Stromal cell of bone marrow (primary cell): ENCODE measurements around the gene USP32.

ENCODE experiments used
- DNase-seq: peaks from one replicate; pipeline ENCODE4 v3.0.0-alpha.2; 2012; ENCODE audit warnings: low read depth

The USP32 gene

DNA sequence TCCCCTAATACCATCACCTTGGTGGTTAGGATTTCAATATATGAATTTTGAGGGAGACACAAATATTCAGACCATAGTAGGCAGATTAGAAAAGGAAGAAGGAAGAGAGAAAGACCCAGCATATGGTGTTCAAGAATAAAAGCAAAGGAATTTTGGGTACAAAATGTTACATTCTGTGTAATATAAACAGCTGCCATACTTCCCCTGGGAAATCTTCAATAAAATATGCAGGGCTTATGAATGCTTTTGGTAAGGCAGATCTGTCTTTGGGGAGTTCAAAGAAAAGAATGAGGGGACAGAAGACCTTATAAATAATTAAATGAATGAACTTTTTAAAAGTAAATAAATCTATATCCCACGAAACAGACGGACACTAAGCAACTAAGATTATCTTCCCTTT, 91.9 kb downstream of the USP32 start:
- DNase-seq: no peak

DNA sequence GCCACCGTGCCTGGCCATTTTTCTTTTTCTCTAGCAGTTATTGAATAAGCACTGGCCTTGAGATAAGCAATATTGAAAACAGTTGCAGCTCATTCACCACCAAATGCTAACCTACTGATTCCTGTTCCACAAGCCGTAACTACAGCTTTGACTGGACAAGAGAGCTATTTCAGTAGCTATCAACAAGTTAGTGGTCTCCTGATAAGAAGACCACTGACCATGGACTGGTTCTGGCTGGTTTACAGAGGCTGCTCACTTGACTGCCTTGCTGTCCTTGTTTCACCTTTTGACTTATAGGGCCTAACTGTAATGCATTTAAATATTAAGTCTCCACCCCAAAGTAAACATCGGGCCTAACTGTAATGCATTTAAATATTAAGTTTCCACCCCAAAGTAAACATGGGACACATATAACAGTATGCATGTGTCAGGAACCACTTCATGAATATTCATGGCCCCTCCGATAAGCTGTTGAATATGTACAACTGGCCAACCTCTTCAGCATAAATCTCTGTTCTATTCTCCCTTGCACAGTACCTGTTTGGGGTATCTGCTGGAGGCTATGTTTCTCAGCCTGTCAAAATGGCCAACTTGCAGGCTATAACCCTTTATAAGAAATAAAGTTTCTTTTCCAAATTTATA, 94.1 kb downstream of the USP32 start:
- DNase-seq: no peak

DNA sequence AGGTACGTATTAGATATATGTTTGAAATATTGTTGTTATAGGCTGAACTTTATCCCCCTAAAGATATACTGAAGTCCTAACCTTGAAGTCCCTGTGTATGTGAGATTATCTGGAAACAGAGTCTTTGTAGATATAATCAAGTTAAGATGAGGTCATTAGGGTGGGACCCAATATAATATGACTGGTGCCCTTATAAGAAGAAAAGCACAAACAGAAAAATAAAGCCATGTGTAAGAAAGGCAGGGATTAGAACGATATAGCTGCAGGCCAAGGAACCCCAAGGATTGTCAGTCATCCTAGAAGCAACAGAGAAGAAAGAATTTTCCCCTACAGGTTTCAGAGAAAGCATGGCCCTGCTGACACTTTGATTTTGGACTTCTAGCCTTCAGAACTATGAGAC, 95.8 kb downstream of the USP32 start:
- DNase-seq: no peak

DNA sequence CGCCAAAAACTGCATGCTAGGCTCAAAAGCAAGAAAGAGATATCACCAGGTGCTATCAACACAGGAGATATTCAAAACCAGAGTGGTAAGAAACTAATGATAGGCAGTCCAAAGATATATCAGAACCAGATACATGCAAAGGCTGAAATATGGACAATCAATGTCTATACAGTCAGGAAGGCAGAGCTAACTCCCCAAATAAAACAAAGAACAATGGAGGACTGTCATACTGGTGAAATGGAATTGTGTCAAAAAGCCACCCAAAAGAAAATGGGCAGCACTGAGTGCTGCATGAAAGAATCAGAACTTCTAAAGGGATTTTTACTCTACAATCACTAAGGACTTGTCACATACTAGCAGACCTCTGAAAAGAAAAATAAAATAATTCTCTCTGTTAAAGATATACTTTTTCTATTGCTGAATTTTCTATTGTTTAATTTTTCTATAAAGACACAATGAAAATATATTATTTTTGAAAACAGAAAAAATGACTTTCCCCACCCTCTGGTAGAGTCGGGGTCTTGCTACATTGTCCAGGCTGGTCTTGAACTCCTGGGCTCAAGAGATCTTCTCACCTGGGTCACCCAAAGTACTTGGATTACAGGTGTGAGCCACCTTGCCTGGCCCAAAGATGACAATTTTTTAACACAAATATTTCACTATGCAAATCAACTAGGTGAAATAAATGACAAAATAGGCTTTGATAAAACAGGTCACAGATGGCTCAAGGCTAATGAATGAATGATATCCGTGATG, 98.2 kb downstream of the USP32 start:
- DNase-seq: no peak

DNA sequence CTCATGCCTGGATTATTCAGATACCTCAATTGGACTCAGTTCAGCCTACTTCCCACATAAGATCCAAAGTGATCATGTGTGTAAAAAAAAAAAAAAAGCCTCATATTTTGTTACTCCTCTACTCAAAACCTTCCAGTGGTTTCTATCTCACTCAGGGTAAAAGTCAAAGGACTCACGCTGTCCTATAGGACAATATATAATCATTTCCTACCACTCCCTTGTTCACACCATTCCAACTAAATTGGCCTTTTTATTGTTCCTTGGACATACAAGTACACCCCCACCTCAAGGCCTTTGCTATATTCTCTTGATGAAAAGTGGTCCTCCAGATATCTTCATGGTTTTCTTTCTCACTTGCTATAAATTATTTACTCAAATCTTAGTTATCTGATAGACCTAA, 99.2 kb downstream of the USP32 start:
- no peak for DNase-seq

DNA sequence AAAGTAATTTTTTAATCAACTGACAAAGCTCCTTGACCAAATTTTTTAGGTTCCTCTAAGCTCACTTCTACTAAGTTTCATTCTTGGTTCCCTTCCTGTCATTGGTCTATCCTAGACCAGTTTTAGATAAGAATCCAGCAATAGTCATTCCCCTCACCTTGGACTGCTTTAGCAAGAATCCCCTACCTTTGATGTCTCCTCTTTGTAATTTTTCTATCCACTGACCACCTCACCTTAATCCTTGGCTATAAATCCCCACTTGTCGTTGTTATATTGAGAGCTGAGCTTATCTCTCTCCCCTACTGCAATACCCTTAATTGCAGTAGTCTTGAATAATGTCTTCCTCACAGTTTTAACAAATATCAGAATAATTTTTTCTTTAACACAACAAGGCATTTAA, 107.2 kb downstream of the USP32 start:
- DNase-seq: no peak

DNA sequence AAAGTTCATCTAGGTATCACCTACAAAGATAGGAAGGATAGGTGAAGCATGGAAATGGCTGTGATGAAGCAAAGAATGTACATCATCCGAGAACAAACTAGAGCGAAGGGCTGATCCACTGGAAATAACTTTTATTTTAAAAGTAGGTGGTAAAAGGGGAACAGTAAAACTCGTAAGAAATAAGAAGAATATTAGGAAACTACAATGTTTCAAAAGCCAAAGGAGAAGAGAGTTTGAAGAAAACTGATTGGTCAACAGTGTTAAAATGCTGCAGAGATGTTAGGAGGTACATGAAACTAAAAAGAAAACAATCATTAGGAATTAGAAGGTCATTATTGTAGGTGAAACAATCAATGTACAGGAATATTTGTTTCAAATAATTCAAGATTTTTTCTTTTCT, 108.1 kb downstream of the USP32 start:
- DNase-seq: no peak

DNA sequence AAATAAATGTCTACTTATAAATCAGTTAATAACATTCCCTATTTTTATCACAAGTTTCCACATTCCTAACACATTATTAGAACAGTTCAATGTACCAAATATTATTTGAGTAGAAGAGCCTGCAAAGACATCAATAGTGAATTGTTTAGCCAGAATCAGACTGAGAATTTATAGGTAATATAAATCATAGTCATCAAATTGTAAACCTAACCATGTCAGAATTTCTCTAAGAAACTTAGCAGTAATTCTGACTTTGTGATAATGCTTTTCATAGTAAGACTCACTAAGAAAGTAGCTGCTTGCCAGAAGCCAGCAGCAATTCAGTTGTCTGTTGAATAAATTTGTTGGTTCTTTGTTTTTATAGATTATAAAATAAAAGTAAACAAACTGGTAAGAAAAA, 111.3 kb downstream of the USP32 start:
- DNase-seq: no peak

DNA sequence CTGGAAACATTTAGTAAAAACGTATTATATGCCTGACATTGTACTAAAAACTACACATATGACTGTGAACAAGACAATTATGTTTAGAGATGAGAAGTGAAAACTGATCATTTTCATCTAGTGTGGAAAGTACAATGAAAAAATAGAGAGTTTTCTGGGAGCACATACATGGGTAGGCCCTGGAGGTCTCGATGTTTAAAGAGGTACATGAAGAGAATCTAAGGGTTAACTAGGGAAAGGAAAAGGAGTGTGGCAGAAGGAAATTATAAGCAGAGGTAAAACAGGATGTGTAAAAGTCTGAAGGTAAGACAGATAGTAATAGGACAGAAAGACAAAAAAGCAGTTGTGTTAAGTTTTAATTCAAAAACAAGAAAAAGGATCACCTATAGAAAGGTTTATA, 113.7 kb downstream of the USP32 start:
- DNase-seq: no peak

DNA sequence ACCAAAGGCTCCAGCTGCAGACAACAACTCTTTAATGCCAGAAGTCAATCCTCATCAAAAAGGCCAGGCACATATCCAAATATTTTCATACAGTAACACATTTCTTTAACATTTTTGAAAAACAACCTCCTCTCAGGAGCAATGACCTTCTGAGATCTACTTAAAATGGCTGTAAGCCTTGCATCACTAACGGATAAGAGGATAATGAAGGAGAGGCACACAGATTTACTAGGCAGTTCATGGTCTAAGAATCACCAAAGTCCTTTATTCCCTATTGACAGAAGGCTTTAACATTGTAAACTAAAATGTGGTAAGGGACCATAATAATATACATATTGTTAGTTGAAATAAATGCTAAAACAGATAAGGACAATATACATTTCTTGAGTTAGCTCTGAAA, 114.7 kb downstream of the USP32 start:
- no peak for DNase-seq

DNA sequence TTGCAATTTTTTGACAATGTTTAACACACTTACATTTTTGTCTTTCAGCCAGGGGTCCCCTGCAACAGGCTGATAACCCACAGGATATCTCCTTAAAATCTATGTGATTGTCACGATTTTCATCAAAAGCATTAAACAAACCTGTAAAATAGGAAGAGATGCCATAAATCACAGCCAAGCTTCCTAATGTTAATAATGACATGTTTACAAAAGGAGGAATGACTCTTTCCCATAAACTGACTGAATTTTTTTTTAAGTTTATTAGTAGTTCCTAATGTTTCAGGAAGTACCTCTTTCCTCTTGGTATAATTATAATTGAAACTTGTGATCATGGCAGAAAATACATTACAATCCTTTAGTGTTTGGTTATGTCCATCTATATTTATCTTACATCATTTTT, 122.5 kb downstream of the USP32 start:
- no peak for DNase-seq

DNA sequence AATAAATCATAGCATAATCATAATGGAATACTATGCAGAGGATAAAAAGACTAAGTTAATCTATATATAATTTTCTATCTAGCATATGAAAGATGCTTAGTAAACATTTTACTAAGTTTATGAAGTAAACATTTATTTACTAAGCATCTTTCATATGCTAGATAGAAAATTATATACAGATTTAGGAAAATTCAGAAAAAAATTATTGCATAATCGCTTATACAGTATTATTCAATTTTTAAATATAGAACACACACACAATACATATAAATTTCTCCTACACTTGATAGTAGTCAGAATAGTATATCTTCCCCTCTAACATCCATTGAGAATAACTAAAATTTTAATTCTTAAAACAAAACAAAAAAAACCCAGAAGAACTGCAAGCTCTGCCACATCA, 131.4 kb downstream of the USP32 start:
- DNase-seq: no peak

DNA sequence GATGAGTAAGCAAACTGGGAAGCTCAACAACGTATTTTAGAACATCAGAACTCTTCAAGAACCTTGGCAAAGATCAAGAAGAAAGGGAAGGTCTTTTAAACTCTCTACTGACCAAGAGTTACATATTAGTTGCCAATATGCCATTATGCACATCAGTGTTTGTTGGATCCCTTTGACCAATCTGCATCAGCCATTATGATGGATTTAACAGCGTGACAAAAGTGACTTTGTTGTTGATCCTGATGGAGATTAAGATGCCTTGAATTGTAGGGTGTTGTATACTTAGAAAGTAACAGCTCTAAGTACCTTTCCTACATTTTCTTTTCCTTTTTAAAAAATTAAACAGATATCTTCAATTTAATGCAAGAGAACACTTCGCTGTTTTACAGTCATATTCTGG, 133.6 kb downstream of the USP32 start:
- no peak for DNase-seq

DNA sequence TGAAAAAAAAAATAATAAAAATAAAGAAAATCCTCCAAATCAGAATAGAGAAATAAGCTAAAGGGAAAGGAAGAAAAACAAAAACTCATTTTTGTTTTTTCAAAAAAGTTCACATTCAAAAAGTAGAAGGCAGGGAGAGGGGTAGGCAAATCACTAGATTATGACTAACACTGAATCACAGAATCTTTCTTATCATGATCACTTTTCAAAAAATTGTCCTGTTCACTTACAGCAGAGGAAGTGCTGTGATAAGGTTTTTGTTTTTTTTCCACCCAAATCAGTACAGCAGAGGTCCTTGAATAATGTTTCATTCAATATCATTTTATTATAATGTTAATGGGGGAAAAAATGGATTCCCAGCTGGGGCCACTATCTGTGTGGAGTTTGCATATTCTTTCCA, 135.8 kb downstream of the USP32 start:
- no peak for DNase-seq

DNA sequence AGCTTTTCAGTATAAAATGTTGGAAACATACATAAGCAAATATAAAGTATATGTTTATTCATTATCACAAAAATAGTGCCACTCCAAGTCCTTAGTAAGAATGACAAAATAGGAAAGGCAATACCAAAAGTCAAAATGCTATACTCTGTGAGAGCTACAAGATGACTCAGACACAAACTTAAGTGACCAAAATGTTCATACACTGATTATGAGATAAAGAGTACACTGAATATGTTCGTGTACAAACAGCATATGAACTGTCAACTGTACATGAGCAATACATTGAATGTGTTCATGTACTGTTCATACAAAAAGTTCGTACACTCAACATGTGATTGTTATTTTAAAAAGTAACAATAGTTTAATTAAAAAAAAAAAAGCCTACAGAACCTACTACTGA, 138.9 kb downstream of the USP32 start:
- no peak for DNase-seq

DNA sequence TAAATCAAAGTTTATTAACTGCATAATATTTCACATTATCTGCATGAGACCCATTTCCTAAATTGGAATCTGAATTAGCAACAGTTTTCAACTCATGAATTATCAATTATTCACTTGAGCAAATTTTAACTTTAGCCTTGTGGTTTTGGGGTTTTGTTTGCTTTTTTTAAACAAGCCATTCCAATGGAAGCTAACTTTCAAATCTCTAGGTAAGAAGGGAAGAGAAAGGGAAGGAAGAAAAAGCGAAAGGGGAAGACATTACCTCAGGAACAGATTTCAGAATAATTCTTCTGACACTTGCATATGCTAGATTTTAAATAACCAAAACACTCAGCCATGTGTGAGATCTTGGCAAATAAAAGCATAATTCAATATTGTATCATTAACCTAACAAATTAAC, 139.5 kb downstream of the USP32 start:
- DNase-seq: no peak

DNA sequence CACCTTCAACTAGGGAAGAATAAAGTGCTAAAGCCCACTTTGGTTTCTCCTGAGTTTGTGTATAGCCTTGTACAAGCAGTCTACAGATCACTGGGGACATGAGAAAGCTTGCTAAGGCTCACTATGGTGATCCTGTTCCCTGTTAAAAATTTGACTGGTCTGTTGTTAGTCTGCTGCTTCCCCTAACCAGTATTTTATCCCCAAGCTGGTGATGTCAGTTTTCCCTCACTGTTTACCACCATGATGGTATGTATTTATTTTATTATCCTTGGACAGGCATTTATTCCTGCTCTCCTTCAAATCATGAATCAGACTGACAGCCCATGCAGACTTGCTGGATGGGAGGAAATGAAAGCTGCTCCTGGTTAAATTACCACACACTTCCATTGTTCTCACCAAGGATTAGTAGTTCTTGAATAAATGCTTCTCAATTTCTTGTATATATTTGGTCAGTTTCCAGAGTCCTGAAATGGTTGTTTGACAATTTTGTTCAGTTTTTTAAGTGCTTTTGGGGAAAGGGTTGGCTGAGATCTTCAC, 142.6 kb downstream of the USP32 start:
- DNase-seq: no peak

DNA sequence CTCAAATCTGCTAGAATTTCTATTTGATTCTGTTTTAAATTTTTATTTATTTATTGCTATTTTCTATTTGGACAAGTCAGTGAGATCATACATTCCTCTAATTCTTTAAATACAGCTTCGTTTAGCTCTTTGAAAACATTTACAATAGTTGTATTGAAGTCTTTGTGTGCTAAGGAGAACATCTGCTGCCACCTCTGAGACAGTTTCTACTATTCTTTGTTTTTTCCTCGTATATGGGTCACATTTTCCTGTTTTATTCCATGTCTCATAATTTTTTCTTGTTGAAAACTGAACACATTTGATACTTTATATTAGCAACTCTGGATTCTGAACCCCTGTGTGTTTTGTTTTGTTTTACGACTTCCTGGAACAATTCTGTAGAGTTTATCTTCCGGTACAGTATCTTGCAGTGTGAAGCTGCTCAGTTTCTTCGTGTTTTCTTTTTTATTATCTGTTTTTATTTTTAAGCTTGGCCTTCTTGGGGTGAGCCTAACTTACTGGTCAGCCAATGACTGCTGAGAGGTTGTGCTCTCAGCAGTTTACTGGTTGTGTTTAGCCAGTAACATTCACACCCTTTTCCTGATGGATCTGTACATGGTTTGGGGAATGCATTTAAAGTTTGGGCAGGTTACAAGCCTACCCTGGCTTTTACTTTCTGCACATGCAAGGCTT, 143.2 kb downstream of the USP32 start:
- DNase-seq: no peak

DNA sequence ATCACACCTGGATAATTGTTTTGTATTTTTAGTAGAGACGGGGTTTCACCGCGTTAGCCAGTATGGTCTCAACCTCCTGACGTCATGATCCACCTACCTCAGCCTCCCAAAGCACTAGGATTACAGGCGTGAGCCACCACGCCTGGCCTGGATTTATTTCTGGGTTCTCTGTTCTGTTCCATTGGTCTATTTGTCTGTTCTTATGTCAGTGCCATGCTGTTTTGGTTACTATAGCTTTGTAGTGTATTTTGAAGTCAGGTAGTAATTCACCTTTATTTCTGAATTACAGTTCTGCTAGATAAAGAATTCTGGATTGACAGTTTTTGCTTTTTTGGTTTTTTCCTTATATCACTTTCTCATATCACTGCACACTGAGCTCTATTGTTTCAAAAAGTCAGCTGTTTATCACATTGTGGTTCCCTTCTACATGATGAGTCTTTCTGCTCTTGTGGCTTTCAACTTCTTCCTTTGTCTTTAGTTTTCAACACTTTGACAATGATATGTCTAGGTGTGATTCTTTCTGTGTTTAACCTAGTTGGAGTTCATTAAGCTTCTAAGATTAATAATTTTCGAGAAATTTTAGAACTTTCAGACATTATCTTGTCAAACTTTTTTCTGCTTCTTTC, 144.0 kb downstream of the USP32 start:
- no peak for DNase-seq

DNA sequence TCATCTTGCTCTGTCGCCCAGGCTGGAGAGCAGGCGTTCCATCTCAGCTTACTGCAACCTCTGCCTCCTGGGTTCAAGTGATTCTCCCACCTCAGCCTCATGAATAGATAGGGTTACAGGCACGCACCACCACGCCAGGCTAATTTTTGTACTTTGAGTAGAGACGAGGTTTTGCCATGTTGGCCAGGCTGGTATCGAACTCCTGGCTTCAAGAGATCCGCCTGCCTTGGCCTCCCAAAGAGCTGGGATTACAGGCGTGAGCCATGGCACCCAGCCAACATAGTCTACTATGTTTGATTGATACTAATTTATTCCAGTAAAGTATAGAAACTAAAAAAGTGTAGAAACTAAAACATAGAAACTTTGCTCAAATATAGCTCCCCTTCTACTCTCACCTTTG, 147.3 kb downstream of the USP32 start:
- DNase-seq: no peak

DNA sequence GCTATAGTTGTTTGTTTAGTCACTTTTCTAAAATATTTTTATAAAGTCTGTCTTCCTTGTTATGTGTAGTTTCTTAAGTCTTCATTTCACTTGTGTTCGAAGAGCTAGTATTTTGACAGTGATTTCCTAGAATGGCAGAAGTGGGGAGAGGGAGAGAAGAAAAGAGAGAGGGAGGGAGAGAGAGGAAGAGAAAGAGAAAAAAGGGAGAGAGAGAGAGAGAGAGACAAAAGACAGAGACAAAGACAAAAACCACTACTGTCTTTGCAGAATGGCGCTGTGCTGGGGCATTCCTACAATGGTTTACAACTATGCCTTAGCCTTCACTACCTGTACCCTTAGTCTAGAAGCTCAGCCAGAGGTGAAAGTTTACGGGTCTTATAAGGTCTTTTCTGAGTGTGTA, 151.6 kb downstream of the USP32 start:
- no peak for DNase-seq

DNA sequence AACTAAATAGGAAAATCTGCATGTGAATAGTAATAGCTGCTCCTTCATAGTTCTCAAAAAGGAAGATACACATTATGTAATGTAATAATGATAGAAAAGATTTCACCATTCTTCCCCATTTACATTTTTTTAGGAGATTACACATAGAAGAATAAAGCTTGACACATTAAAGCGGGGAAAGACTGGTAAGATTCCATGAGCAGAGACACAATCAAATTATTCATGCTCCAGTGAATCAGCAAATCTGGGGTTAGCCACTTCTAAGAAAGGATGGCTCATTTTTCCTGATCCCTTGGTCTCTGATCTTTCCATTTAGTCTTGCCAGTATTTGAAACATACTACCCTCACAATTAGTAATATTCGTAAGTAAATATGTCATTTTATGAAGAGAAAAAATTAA, 160.2 kb downstream of the USP32 start:
- DNase-seq: peak; percentile 74

DNA sequence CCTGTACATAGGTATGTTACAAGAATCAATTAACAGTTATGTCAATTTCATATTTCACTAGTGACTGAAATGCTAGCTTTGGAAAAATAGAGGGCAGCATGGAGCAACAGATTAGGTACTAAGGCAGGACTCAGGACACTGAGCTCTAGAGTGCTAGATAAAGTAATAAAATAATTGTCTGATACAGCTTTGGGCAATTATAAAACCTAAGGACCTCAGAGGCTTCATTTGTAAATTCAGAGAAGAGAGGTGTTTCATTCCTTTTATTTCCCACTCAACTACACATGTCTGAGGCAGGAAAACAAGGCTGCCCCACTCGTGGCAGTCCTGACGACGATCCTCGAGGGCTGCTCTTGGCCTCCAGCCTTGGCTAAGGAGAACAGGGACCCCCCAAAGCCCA, 160.7 kb downstream of the USP32 start:
- DNase-seq: peak; percentile 19
